Measurements from ENCODE around the gene GTPBP1. TPM values are rescaled to one million over a fixed set of nuclear protein-coding genes. Genes with fewer than 3 reads are reported as not detected.

Gene GTPBP1
- total and polyA plus RNA-seq, 2 donors (not counting 1 experiment from before 2014, with no cell fraction given) = 77.8 to 174 TPM

GRCh38 chr22:38699143-38699542 lies 6.6 kb upstream of the GTPBP1 start:
- TF ChIP-seq CTCF (IDR thresholded peaks at IDR 0.05) = no peak
- TF ChIP-seq EZH2 (IDR thresholded peaks at IDR 0.05; ENCODE audit: borderline replicate concordance, insufficient read depth, low read depth, low read length, poor library complexity, severe bottlenecking) = no peak
- no peaks in the 10 kb centered on the region for H4K20me1 ChIP-seq (ENCODE audit: control insufficient read depth, insufficient read depth, low read length, poor library complexity, severe bottlenecking)
- H3K27ac ChIP-seq (ENCODE audit: low read length in 2 of 2) = peak overlapping the region in 1 of 2 donors; percentile 99
- peak overlapping the region; percentile 94 for H3K4me3 Mint-ChIP-seq
- 94% methylated on average over 2 of the region's 5 CpGs for WGBS (ENCODE audit: insufficient coverage)
- peaks cover 63% of the 10 kb centered on the region for H3K4me1 Mint-ChIP-seq
- ATAC-seq (ENCODE audit: low read depth) (no peak), DNase-seq (no peak)
- peaks cover 25 to 31% of the 10 kb centered on the region in 2 donors for H3K4me1 ChIP-seq (ENCODE audit: control insufficient read depth in 2 of 2, insufficient read depth in 2 of 2, low read length in 2 of 2)
- peak overlapping the region; percentile 74 for H3K4me2 ChIP-seq (replicated peaks; ENCODE audit: low read depth, low read length, poor library complexity, severe bottlenecking)
- no peaks in the 10 kb centered on the region for H3K27me3 ChIP-seq (replicated peaks in 1 of 4; ENCODE audit: control extremely low read depth in 1 of 4, control insufficient read depth in 3 of 4, insufficient read depth in 4 of 4, low read length in 3 of 4)
- no peaks in the 10 kb centered on the region for H3K27me3 Mint-ChIP-seq
- no peaks in the 10 kb centered on the region for H3K9me3 ChIP-seq (ENCODE audit: control extremely low read depth in 1 of 3, control insufficient read depth in 2 of 3, insufficient read depth in 1 of 3, low read length in 2 of 3)
- no peaks in the 10 kb centered on the region for H3K36me3 ChIP-seq (replicated peaks in 1 of 2; ENCODE audit: control extremely low read depth in 1 of 2, control insufficient read depth in 1 of 2, extremely low read depth in 1 of 2, insufficient read depth in 2 of 2, low read length in 1 of 2)
- CTCF ChIA-PET = interaction anchor here (0.6 to 6.7 kb wide), 9 partner anchors 9 to 647 kb away, joined by 3 to 51 read pairs (median 4); partner anchors contain the start of genes RPL3 and TOMM22
- peaks cover 44% of the 10 kb centered on the region for H3K79me2 ChIP-seq (ENCODE audit: control insufficient read depth, insufficient read depth, low read length)
- H3K9me3 Mint-ChIP-seq (ENCODE audit: insufficient read depth) = no peaks in the 10 kb centered on the region
- POLR2A ChIA-PET = interaction anchor here (0.5 to 2.0 kb wide), 2 partner anchors 18 to 1650 kb away, joined by 5 to 9 read pairs; partner anchors contain the start of gene TOMM22
- H3K9ac ChIP-seq (ENCODE audit: low read length) = peak overlapping the region; percentile 96
- H2AFZ ChIP-seq (ENCODE audit: insufficient read depth, low read depth, low read length, poor library complexity, severe bottlenecking) = no peak overlapping the region
- intact Hi-C loops (cut with micrococcal nuclease) = no loop called here
- H3K4me3 ChIP-seq (ENCODE audit: control extremely low read depth in 1 of 5, extremely low read depth in 1 of 5, insufficient read depth in 1 of 5, low read depth in 2 of 5, low read length in 4 of 5) = peak overlapping the region in 3 of 5 experiments; percentile 66 to 79 (median 71)
- H3K27ac Mint-ChIP-seq = peak overlapping the region; percentile 99

- CTCF ChIA-PET = interaction anchor here (0.6 to 6.7 kb wide), 8 partner anchors 10 to 648 kb away, joined by 3 to 51 read pairs (median 4); partner anchors contain the start of genes RPL3 and TOMM22
- Histone ChIP-seq H3K79me2 (ENCODE audit: control insufficient read depth, insufficient read depth, low read length) (peaks cover 38% of the 10 kb centered on the region), H3K27ac (ENCODE audit: low read length in 2 of 2) (peak overlapping the region; percentile 64 to 99), H3K27me3 (replicated peaks in 1 of 4; ENCODE audit: control extremely low read depth in 1 of 4, control insufficient read depth in 3 of 4, insufficient read depth in 4 of 4, low read length in 3 of 4) (no peaks in the 10 kb centered on the region), H3K4me1 (ENCODE audit: control insufficient read depth in 2 of 2, insufficient read depth in 2 of 2, low read length in 2 of 2) (peaks cover 29 to 35% of the 10 kb centered on the region in 2 donors), H3K4me3 (ENCODE audit: control extremely low read depth in 1 of 5, extremely low read depth in 1 of 5, insufficient read depth in 1 of 5, low read depth in 2 of 5, low read length in 4 of 5) (peak overlapping the region; percentile 37 to 79 (median 66)), H3K9ac (ENCODE audit: low read length) (peak overlapping the region; percentile 96), H4K20me1 (ENCODE audit: control insufficient read depth, insufficient read depth, low read length, poor library complexity, severe bottlenecking) (no peaks in the 10 kb centered on the region), H3K4me2 (replicated peaks; ENCODE audit: low read depth, low read length, poor library complexity, severe bottlenecking) (peak overlapping the region; percentile 74), H2AFZ (ENCODE audit: insufficient read depth, low read depth, low read length, poor library complexity, severe bottlenecking) (no peak overlapping the region), H3K36me3 (replicated peaks in 1 of 2; ENCODE audit: control extremely low read depth in 1 of 2, control insufficient read depth in 1 of 2, extremely low read depth in 1 of 2, insufficient read depth in 2 of 2, low read length in 1 of 2) (no peaks in the 10 kb centered on the region), H3K9me3 (ENCODE audit: control extremely low read depth in 1 of 3, control insufficient read depth in 2 of 3, insufficient read depth in 1 of 3, low read length in 2 of 3) (no peaks in the 10 kb centered on the region)
- H3K9me3 Mint-ChIP-seq (ENCODE audit: insufficient read depth) = no peaks in the 10 kb centered on the region
- H3K27me3 Mint-ChIP-seq = no peaks in the 10 kb centered on the region
- intact Hi-C loops (cut with micrococcal nuclease) = loop anchor here (2.0 to 10.0 kb wide), 3 partner anchors 193 to 515 kb away; partner anchors contain the start of genes CSNK1E, DDX17 and PLA2G6
- H3K27ac Mint-ChIP-seq = peak overlapping the region; percentile 99
- POLR2A ChIA-PET = interaction anchor here (0.5 to 2.0 kb wide), 4 partner anchors 18 to 1649 kb away, joined by 4 to 9 read pairs (median 4); partner anchors contain the start of gene TOMM22
- DNase-seq (no peak), ATAC-seq (ENCODE audit: low read depth) (no peak)
- H3K4me1 Mint-ChIP-seq = peaks cover 64% of the 10 kb centered on the region
- TF ChIP-seq CTCF (IDR thresholded peaks at IDR 0.05) (no peak), EZH2 (IDR thresholded peaks at IDR 0.05; ENCODE audit: borderline replicate concordance, insufficient read depth, low read depth, low read length, poor library complexity, severe bottlenecking) (no peak)
- WGBS (ENCODE audit: insufficient coverage) = no CpG with 5 or more reads among the region's 6 CpGs
- peak overlapping the region; percentile 94 for H3K4me3 Mint-ChIP-seq
Observed at GRCh38 chr22:38699784-38700183, 6.0 kb upstream of the GTPBP1 start.
